GM23248 (cell line): ENCODE measurements around the gene GRB10. TPM values are rescaled to one million over a fixed set of nuclear protein-coding genes. Genes with fewer than 3 reads are reported as not detected.

Experiments used
- DNase-seq: peaks from one replicate; pipeline ENCODE4 v3.0.0-alpha.2; 2015
- H2AFZ ChIP-seq: fragments of 200-600 bp; sonication (generic); 2 replicates; pipeline ENCODE4 v1.6.1; 2016; ENCODE audit warnings: antibody characterized with exemption
- H3F3A ChIP-seq: fragments of 200-600 bp; sonication (generic); 2 replicates; pipeline ENCODE4 v1.6.1; 2016; ENCODE audit warnings: mild to moderate bottlenecking, antibody characterized with exemption, mixed run types; ENCODE audit not compliant: insufficient read depth
- H3K27ac ChIP-seq: fragments of 200-600 bp; sonication (generic); 2 replicates; pipeline ENCODE4 v1.5.1; 2016; ENCODE audit warnings: mild to moderate bottlenecking
- H3K27me3 ChIP-seq: fragments of 200-600 bp; sonication (generic); replicated peaks from 2 replicates; pipeline ENCODE4 v1.6.1; 2016; ENCODE audit warnings: mild to moderate bottlenecking; ENCODE audit not compliant: insufficient read depth
- H3K36me3 ChIP-seq: fragments of 200-600 bp; sonication (generic); 2 replicates; pipeline ENCODE4 v1.6.1; 2016; ENCODE audit warnings: low read depth, mild to moderate bottlenecking
- H3K4me1 ChIP-seq: fragments of 200-600 bp; sonication (generic); 2 replicates; pipeline ENCODE4 v1.6.1; 2016; ENCODE audit warnings: mild to moderate bottlenecking; ENCODE audit not compliant: insufficient read depth
- H3K4me2 ChIP-seq: fragments of 200-600 bp; sonication (generic); one replicate; pipeline ENCODE4 v1.6.1; 2016; ENCODE audit warnings: mild to moderate bottlenecking; ENCODE audit not compliant: unreplicated experiment
- H3K4me3 ChIP-seq: fragments of 200-600 bp; sonication (generic); 2 replicates; pipeline ENCODE4 v1.5.1; 2016; ENCODE audit warnings: mild to moderate bottlenecking
- H3K79me2 ChIP-seq: fragments of 200-600 bp; sonication (generic); 2 replicates; pipeline ENCODE4 v1.6.1; 2016; ENCODE audit warnings: mild to moderate bottlenecking; ENCODE audit not compliant: insufficient read depth
- H3K9ac ChIP-seq: fragments of 200-600 bp; sonication (generic); 2 replicates; pipeline ENCODE4 v1.6.1; 2016; ENCODE audit warnings: mild to moderate bottlenecking
- H3K9me2 ChIP-seq: fragments of 200-600 bp; sonication (generic); 2 replicates; pipeline ENCODE4 v1.6.1; 2016; ENCODE audit warnings: mixed run types, mild to moderate bottlenecking, moderate library complexity; ENCODE audit not compliant: insufficient read depth
- H3K9me3 ChIP-seq: fragments of 200-600 bp; sonication (generic); one replicate; pipeline ENCODE4 v1.6.1; 2017; ENCODE audit warnings: low read depth
- H4K20me1 ChIP-seq: fragments of 200-600 bp; sonication (generic); 2 replicates; pipeline ENCODE4 v1.6.0; 2016; ENCODE audit not compliant: insufficient read depth
- EZH2 ChIP-seq: fragments of 200-600 bp; sonication (generic); IDR thresholded peaks from 2 replicates; pipeline ENCODE4 v1.6.1; 2018; ENCODE audit warnings: antibody characterized with exemption, mild to moderate bottlenecking; ENCODE audit not compliant: insufficient read depth, poor library complexity, severe bottlenecking
- EZH2phosphoT487 ChIP-seq: fragments of 200-600 bp; sonication (generic); IDR thresholded peaks from 2 replicates; pipeline ENCODE4 v1.6.1; 2018; ENCODE audit warnings: antibody characterized with exemption, moderate library complexity, mild to moderate bottlenecking, low read depth; ENCODE audit not compliant: insufficient read depth
- WGBS, 2 experiments: methylation state at CpG; one replicate each; pipeline ENCODE4 v1.1.6; 2015 to 2017; ENCODE audit warnings: low lambda C conversion rate in 2 of 2, low coverage in 1 of 2; ENCODE audit errors: missing lambda C conversion rate in 2 of 2; 5-methylcytosine and 5-hydroxymethylcytosine counted together
- in situ Hi-C: fragments of 300-500 bp; cut with MboI; formaldehyde crosslinking; loops from 2 replicates; pipeline ENCODE4 v1.15.0; 2020
- polyA plus RNA-seq: library from polyadenylated mRNA; unstranded; fragments of >200 nt; fragmentation: Nextera tagmentation; extraction: Ambion mirVana; gene quantifications from 2 replicates; pipeline ENCODE4 v1.2.1, GENCODE V29; 2016
- total RNA-seq: library from RNA; depleted of rRNA; stranded (reverse); fragments of >200 nt; shearing (Covaris generic); gene quantifications from 2 replicates; pipeline ENCODE4 v1.2.3, GENCODE V29; 2014

The GRB10 gene
- total and polyA plus RNA-seq, 2 experiments from 2014 or later, result 12.9 to 25.9 TPM

GRCh38 chr7:50814166-50814565 is 31.5 kb upstream of the GRB10 start:
- H3K27me3 ChIP-seq, result no peaks in the 10 kb centered on the region
- in situ Hi-C loops, result no loop called here
- no peaks in the 10 kb centered on the region for H3F3A ChIP-seq
- H3K9me3 ChIP-seq, result no peaks in the 10 kb centered on the region
- H3K9ac ChIP-seq, result no peak overlapping the region
- no peak overlapping the region for H3K4me3 ChIP-seq
- 71 to 83% methylated on average over 3 of the region's 3 CpGs for WGBS, 2 experiments
- H3K9me2 ChIP-seq, result no peaks in the 10 kb centered on the region
- no peaks in the 10 kb centered on the region for H3K36me3 ChIP-seq
- no peak overlapping the region for H3K27ac ChIP-seq
- H2AFZ ChIP-seq, result no peak overlapping the region
- H3K4me2 ChIP-seq, result no peak overlapping the region
- H3K79me2 ChIP-seq, result no peaks in the 10 kb centered on the region
- TF ChIP-seq EZH2phosphoT487, result no peak
- no peak for TF ChIP-seq EZH2
- H3K4me1 ChIP-seq, result no peaks in the 10 kb centered on the region
- no peaks in the 10 kb centered on the region for H4K20me1 ChIP-seq
- no peak for DNase-seq

- peak; percentile 86 for DNase-seq
- Histone ChIP-seq H3K4me1 (no peaks in the 10 kb centered on the region), H3K9ac (no peak overlapping the region), H3K4me3 (no peak overlapping the region), H3F3A (no peaks in the 10 kb centered on the region), H3K79me2 (no peaks in the 10 kb centered on the region), H2AFZ (no peak overlapping the region), H3K27ac (no peak overlapping the region), H3K36me3 (no peaks in the 10 kb centered on the region), H3K4me2 (no peak overlapping the region), H3K27me3 (no peaks in the 10 kb centered on the region), H4K20me1 (no peaks in the 10 kb centered on the region), H3K9me3 (no peaks in the 10 kb centered on the region), H3K9me2 (no peaks in the 10 kb centered on the region)
- WGBS, 2 experiments, result 63 to 65% methylated on average over 1 of the region's 1 CpG
- TF ChIP-seq EZH2 (no peak), EZH2phosphoT487 (no peak)
- in situ Hi-C loops, result no loop called here
Observed at GRCh38 chr7:50812841-50813475, 30.3 kb upstream of the GRB10 start.

- no peak overlapping the region for H3K4me3 ChIP-seq
- no peak overlapping the region for H3K9ac ChIP-seq
- H3K9me2 ChIP-seq, result no peaks in the 10 kb centered on the region
- H3K9me3 ChIP-seq, result no peaks in the 10 kb centered on the region
- H3K4me1 ChIP-seq, result peaks cover 4% of the 10 kb centered on the region; the same call in 1 of the 2 replicates
- H3F3A ChIP-seq, result no peaks in the 10 kb centered on the region
- H2AFZ ChIP-seq, result no peak overlapping the region
- 71 to 76% methylated on average over 6 of the region's 6 CpGs for WGBS, 2 experiments
- no peak overlapping the region for H3K4me2 ChIP-seq
- TF ChIP-seq EZH2phosphoT487, result no peak
- TF ChIP-seq EZH2, result no peak
- no peaks in the 10 kb centered on the region for H3K27me3 ChIP-seq
- no peaks in the 10 kb centered on the region for H4K20me1 ChIP-seq
- in situ Hi-C loops, result no loop called here
- H3K79me2 ChIP-seq, result no peaks in the 10 kb centered on the region
- H3K27ac ChIP-seq, result no peak overlapping the region
- H3K36me3 ChIP-seq, result no peaks in the 10 kb centered on the region
- no peak for DNase-seq
Observed at GRCh38 chr7:50812094-50812493, 29.4 kb upstream of the GRB10 start.

DNA sequence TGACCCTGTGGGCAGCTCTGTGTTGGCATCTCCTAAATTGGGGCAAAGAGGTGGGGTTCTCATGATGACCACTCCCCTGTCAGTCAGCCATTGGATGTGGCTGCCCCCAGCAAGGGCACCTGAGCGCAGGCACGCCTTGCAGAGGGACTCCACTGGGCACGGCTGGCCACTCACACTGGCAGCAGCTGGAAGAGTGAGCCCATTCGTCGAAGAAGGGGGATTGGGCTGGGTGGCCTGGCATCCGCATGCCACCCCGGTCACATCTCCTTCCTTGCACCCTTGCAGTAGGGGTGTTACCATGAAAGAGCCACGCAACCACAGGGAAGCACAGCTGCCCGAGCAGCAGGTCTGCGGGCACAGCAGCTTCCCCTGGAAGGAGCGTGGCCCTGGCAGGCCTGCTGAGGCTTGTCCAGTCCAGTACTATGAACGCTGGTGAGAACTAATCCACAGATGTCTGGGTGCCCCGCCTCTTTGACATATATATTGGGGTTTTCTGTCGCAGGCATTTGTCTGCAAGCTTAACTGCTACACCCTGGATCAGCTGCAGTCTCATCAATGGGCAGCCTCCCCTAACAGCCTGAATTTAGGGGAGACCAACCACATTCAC is 25.7 kb upstream of the GRB10 start:
- no peak for DNase-seq
- Histone ChIP-seq H3K9ac (no peak overlapping the region), H3K9me3 (no peaks in the 10 kb centered on the region), H3K4me2 (no peak overlapping the region), H3F3A (no peaks in the 10 kb centered on the region), H3K4me1 (peaks cover 8% of the 10 kb centered on the region; the same call in 1 of the 2 replicates), H3K9me2 (no peaks in the 10 kb centered on the region), H2AFZ (no peak overlapping the region), H3K27ac (no peak overlapping the region), H3K36me3 (no peaks in the 10 kb centered on the region), H3K4me3 (no peak overlapping the region), H3K79me2 (no peaks in the 10 kb centered on the region), H4K20me1 (no peaks in the 10 kb centered on the region; the same call in 1 of the 2 replicates), H3K27me3 (no peaks in the 10 kb centered on the region)
- in situ Hi-C loops, result no loop called here
- WGBS, 2 experiments, result 76 to 78% methylated on average over 14 of the region's 14 CpGs
- TF ChIP-seq EZH2 (no peak), EZH2phosphoT487 (no peak)
